Gastrocnemius medialis (tissue), 4 donors: Measurements from ENCODE around the gene S100A4.

ENCODE experiments used
- CTCF ChIP-seq, 5 experiments: fragments of 450-650 bp in 3 of 5; fragments of 200-600 bp in 2 of 5; sonication (generic) in 2 of 5; IDR thresholded peaks in 4 of 5; conservative IDR thresholded peaks in 1 of 5; 1 replicate in 4 of 5; 2 replicates in 1 of 5; pipeline ENCODE4 v1.5.1; 2016 to 2019; ENCODE audit warnings: antibody characterized with exemption in 5 of 5, mild to moderate bottlenecking in 3 of 5, moderate library complexity in 3 of 5
- POLR2A ChIP-seq, 2 donors: fragments of 450-650 bp; IDR thresholded peaks; one replicate each; pipeline ENCODE4 v1.6.1; 2017; ENCODE audit warnings: antibody characterized with exemption in 2 of 2, mild to moderate bottlenecking in 2 of 2, moderate library complexity in 2 of 2

GRCh38 chr1:153549741-153550397 lies 4.3 kb upstream of the S100A4 start:
- TF ChIP-seq CTCF (IDR thresholded peaks at IDR 0.05 in 4 of 5, conservative IDR thresholded peaks at IDR 0.05 in 1 of 5) (no peak), POLR2A (IDR thresholded peaks at IDR 0.05) (no peak)
